DND-41 (cell line): ENCODE measurements around the gene ABCC10.

Source experiments
- ATAC-seq: fragments of 200-7000 bp; cut with Tn5 transposase; 3 replicates; pipeline ENCODE4 v1.9.1; 2021; ENCODE audit warnings: low read depth; ENCODE audit not compliant: insufficient read depth
- DNase-seq: peaks from one replicate; pipeline ENCODE4 v3.0.0-alpha.2; 2020
- H2AFZ ChIP-seq: 2 replicates; pipeline ENCODE4 v1.6.0; 2012; ENCODE audit warnings: low read depth, low read length
- H3K27ac ChIP-seq: 2 replicates; pipeline ENCODE4 v1.5.1; 2012; ENCODE audit warnings: low read length, inconsistent platforms
- H3K27me3 ChIP-seq: fragments of 200-600 bp; sonication (generic); 2 replicates; pipeline ENCODE4 v1.6.0; 2012; ENCODE audit warnings: low read length, mild to moderate bottlenecking, inconsistent platforms; ENCODE audit not compliant: insufficient read depth, poor library complexity
- H3K36me3 ChIP-seq: 2 replicates; pipeline ENCODE4 v1.5.1; 2012; ENCODE audit warnings: low read length, inconsistent platforms; ENCODE audit not compliant: insufficient read depth
- H3K4me1 ChIP-seq: 2 replicates; pipeline ENCODE4 v1.5.1; 2012; ENCODE audit warnings: mild to moderate bottlenecking, low read length; ENCODE audit not compliant: insufficient read depth
- H3K4me2 ChIP-seq: 2 replicates; pipeline ENCODE4 v1.6.0; 2012; ENCODE audit warnings: mild to moderate bottlenecking, moderate library complexity, low read length, inconsistent platforms; ENCODE audit not compliant: insufficient read depth
- H3K4me3 ChIP-seq, 2 experiments: fragments of 200-600 bp in 1 of 2; shearing (Covaris generic) in 1 of 2; 2 replicates each; pipeline ENCODE4 v1.5.1; 2012 to 2016; ENCODE audit warnings: inconsistent platforms in 2 of 2, low read length in 2 of 2, mild to moderate bottlenecking in 2 of 2, low read depth in 1 of 2, moderate library complexity in 1 of 2
- H3K79me2 ChIP-seq: 2 replicates; pipeline ENCODE4 v1.6.0; 2012; ENCODE audit warnings: low read length, inconsistent platforms; ENCODE audit not compliant: insufficient read depth
- H3K9ac ChIP-seq: 2 replicates; pipeline ENCODE4 v1.6.0; 2012; ENCODE audit warnings: low read depth, mild to moderate bottlenecking, inconsistent platforms, low read length, moderate library complexity
- H3K9me3 ChIP-seq: 2 replicates; pipeline ENCODE4 v1.5.1; 2012; ENCODE audit warnings: low read length, moderate library complexity, mild to moderate bottlenecking, inconsistent platforms; ENCODE audit not compliant: insufficient read depth, severe bottlenecking
- H4K20me1 ChIP-seq: 2 replicates; pipeline ENCODE4 v1.6.0; 2012; ENCODE audit warnings: low read length; ENCODE audit not compliant: insufficient read depth
- CTCF ChIP-seq: IDR thresholded peaks from 2 replicates; pipeline ENCODE4 v1.5.1; 2012; ENCODE audit warnings: borderline replicate concordance, low read length, moderate library complexity, mild to moderate bottlenecking; ENCODE audit not compliant: poor library complexity, severe bottlenecking; ENCODE audit errors: extremely low read depth
- EZH2 ChIP-seq: IDR thresholded peaks from 3 replicates; pipeline ENCODE4 v1.6.1; 2012; ENCODE audit warnings: borderline replicate concordance, low read depth, mild to moderate bottlenecking, moderate library complexity, low read length, inconsistent platforms; ENCODE audit not compliant: severe bottlenecking

The ABCC10 gene

GRCh38 chr6:43459535-43459934 is 32.2 kb downstream of the ABCC10 start:
- ATAC-seq (no peak), DNase-seq (no peak)
- TF ChIP-seq CTCF = peak; percentile 14
- no peak for TF ChIP-seq EZH2
- H3K79me2 ChIP-seq = no peaks in the 10 kb centered on the region
- H3K9me3 ChIP-seq = no peaks in the 10 kb centered on the region
- H3K9ac ChIP-seq = no peak overlapping the region
- no peak overlapping the region for H2AFZ ChIP-seq
- H3K4me2 ChIP-seq = no peak overlapping the region
- no peak overlapping the region for H3K4me3 ChIP-seq
- no peak overlapping the region for H3K27ac ChIP-seq
- no peaks in the 10 kb centered on the region for H4K20me1 ChIP-seq
- peaks cover 3% of the 10 kb centered on the region for H3K27me3 ChIP-seq
- H3K4me1 ChIP-seq = no peaks in the 10 kb centered on the region
- H3K36me3 ChIP-seq = no peaks in the 10 kb centered on the region

- Histone ChIP-seq H3K36me3 (no peaks in the 10 kb centered on the region), H3K9ac (no peak overlapping the region), H3K4me1 (no peaks in the 10 kb centered on the region), H3K4me3 (no peak overlapping the region), H4K20me1 (no peaks in the 10 kb centered on the region), H2AFZ (no peak overlapping the region), H3K79me2 (no peaks in the 10 kb centered on the region), H3K27me3 (peaks cover 3% of the 10 kb centered on the region), H3K4me2 (no peak overlapping the region), H3K27ac (no peak overlapping the region), H3K9me3 (no peaks in the 10 kb centered on the region)
- DNase-seq (no peak), ATAC-seq (no peak)
- TF ChIP-seq CTCF (no peak), EZH2 (no peak)
These were observed 32.7 kb downstream of the ABCC10 start for GRCh38 chr6:43460032-43460431.

GRCh38 chr6:43461936-43462335 is 34.6 kb downstream of the ABCC10 start:
- TF ChIP-seq CTCF (no peak), EZH2 (no peak)
- no peak overlapping the region for H3K4me3 ChIP-seq
- no peak for ATAC-seq
- no peaks in the 10 kb centered on the region for H3K36me3 ChIP-seq
- H3K79me2 ChIP-seq = no peaks in the 10 kb centered on the region
- H3K4me1 ChIP-seq = no peaks in the 10 kb centered on the region
- no peak overlapping the region for H2AFZ ChIP-seq
- DNase-seq = no peak
- peaks cover 3% of the 10 kb centered on the region for H3K27me3 ChIP-seq
- no peaks in the 10 kb centered on the region for H3K9me3 ChIP-seq
- no peaks in the 10 kb centered on the region for H4K20me1 ChIP-seq
- H3K27ac ChIP-seq = no peak overlapping the region
- no peak overlapping the region for H3K4me2 ChIP-seq
- no peak overlapping the region for H3K9ac ChIP-seq

- Histone ChIP-seq H3K4me1 (no peaks in the 10 kb centered on the region), H4K20me1 (no peaks in the 10 kb centered on the region), H3K4me3 (no peak overlapping the region), H3K36me3 (no peaks in the 10 kb centered on the region), H3K9me3 (no peaks in the 10 kb centered on the region), H2AFZ (no peak overlapping the region), H3K9ac (no peak overlapping the region), H3K4me2 (no peak overlapping the region), H3K27ac (no peak overlapping the region), H3K79me2 (no peaks in the 10 kb centered on the region), H3K27me3 (peaks cover 3% of the 10 kb centered on the region)
- ATAC-seq (no peak), DNase-seq (no peak)
- no peak for TF ChIP-seq EZH2
- no peak for TF ChIP-seq CTCF
These were observed 37.0 kb downstream of the ABCC10 start for GRCh38 chr6:43464337-43464736.
